HepG2 (cell line): ENCODE measurements around the gene ST6GALNAC6. TPM values are rescaled to one million over a fixed set of nuclear protein-coding genes. Genes with fewer than 3 reads are reported as not detected.
A peak's percentile ranks its signal among the peaks of the same experiment; 100 is the strongest.

Experiments used
- SIN3A ChIP-seq: IDR thresholded peaks from 2 replicates; pipeline ENCODE4 v1.6.1; 2011; ENCODE audit warnings: low read depth, mild to moderate bottlenecking, control low read depth, low read length, borderline replicate concordance
- polyA plus RNA-seq, 8 experiments: library from polyadenylated mRNA; depleted of rRNA in 3 of 8; stranded (reverse) in 7 of 8; unstranded in 1 of 8; fragments of >200 nt; fragmentation: Illumina TruSeq in 4 of 8; extraction: Trizol in 4 of 8; gene quantifications; 2 replicates each; pipeline versions ENCODE4 v1.2.1 to v1.2.3, GENCODE V29; 2011 to 2016; ENCODE audit warnings: low read depth in 4 of 8, missing spikeins in 1 of 8, mixed read lengths in 1 of 8; ENCODE audit not compliant: insufficient read depth in 1 of 8
- total RNA-seq, 5 experiments: library from RNA; depleted of rRNA; stranded (reverse); fragments of >200 nt; fragmentation: Illumina TruSeq; extraction: Trizol; gene quantifications; 2 replicates each; pipeline ENCODE4 v1.2.3, GENCODE V29; 2016; ENCODE audit warnings: low read depth in 1 of 5
- TF ChIP-seq, protein P1 (sequence below): sonication (generic); formaldehyde crosslinking; IDR thresholded peaks from 2 replicates; pipeline ENCODE4 v1.5.1; 2020; ENCODE audit warnings: mild to moderate bottlenecking, missing genetic modification reagents, moderate library complexity
- TF ChIP-seq, protein P2 (sequence below): sonication (generic); formaldehyde crosslinking; IDR thresholded peaks from 2 replicates; pipeline ENCODE4 v1.4.0; 2020; ENCODE audit warnings: mild to moderate bottlenecking, missing genetic modification reagents

The ST6GALNAC6 gene
- total and polyA plus RNA-seq, 2 of the 13 experiments (the other 11 are each of a cell fraction or from before 2014, with no cell fraction given), result 18.5 to 65.4 TPM

DNA sequence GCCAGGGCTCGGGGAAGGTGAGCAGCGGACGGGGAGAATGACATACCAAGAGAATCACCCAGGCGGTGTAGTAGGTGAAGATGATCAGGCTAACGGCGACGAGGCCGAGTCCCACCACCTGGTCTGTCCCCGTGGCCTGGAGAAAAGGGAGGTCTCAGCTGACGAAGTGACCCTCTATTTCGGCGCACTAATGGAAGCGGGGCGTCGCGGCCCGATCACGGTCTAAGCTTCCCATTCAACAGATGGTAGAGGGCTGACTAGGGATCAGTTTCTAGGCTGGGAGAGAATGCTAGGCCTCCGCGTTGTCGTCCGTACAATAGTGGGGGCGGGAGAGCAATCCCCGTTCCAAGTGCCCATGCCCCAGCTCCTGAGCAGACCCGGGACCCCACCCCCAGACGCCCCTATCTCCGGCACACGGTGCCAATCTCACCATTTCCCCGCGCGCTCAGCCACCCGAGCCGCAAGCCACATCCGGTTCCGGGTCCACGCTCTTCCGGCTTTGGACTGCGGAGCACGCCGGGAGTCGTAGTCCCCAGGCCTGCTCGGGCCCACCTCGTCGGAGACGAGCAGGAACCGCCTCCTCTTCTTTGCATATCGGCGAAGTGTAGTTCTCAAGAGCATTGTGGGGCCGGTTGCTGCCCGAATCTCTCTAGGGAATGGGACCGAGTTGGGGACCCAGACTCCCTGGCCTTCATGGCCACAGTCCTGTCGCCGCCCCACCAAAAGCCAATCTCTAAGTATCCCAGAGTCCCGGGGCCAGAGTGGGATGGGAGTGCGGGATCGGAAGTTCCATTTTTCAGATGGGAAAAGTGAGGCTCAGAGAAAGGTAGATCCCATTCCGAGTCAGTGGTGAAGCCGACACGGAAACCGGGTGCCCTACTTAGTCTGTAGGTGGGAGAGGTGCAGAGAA, 38.2 kb upstream of the ST6GALNAC6 start, which contains the start of gene DPM2 (continued):
- TF ChIP-seq SIN3A, result peak; percentile 71; the same call in 1 of the 2 replicates
- TF ChIP-seq, protein P1, sequence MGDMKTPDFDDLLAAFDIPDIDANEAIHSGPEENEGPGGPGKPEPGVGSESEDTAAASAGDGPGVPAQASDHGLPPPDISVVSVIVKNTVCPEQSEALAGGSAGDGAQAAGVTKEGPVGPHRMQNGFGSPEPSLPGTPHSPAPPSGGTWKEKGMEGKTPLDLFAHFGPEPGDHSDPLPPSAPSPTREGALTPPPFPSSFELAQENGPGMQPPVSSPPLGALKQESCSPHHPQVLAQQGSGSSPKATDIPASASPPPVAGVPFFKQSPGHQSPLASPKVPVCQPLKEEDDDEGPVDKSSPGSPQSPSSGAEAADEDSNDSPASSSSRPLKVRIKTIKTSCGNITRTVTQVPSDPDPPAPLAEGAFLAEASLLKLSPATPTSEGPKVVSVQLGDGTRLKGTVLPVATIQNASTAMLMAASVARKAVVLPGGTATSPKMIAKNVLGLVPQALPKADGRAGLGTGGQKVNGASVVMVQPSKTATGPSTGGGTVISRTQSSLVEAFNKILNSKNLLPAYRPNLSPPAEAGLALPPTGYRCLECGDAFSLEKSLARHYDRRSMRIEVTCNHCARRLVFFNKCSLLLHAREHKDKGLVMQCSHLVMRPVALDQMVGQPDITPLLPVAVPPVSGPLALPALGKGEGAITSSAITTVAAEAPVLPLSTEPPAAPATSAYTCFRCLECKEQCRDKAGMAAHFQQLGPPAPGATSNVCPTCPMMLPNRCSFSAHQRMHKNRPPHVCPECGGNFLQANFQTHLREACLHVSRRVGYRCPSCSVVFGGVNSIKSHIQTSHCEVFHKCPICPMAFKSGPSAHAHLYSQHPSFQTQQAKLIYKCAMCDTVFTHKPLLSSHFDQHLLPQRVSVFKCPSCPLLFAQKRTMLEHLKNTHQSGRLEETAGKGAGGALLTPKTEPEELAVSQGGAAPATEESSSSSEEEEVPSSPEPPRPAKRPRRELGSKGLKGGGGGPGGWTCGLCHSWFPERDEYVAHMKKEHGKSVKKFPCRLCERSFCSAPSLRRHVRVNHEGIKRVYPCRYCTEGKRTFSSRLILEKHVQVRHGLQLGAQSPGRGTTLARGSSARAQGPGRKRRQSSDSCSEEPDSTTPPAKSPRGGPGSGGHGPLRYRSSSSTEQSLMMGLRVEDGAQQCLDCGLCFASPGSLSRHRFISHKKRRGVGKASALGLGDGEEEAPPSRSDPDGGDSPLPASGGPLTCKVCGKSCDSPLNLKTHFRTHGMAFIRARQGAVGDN (CRISPR knock-in tag), result peak; percentile 89
- TF ChIP-seq, protein P2, sequence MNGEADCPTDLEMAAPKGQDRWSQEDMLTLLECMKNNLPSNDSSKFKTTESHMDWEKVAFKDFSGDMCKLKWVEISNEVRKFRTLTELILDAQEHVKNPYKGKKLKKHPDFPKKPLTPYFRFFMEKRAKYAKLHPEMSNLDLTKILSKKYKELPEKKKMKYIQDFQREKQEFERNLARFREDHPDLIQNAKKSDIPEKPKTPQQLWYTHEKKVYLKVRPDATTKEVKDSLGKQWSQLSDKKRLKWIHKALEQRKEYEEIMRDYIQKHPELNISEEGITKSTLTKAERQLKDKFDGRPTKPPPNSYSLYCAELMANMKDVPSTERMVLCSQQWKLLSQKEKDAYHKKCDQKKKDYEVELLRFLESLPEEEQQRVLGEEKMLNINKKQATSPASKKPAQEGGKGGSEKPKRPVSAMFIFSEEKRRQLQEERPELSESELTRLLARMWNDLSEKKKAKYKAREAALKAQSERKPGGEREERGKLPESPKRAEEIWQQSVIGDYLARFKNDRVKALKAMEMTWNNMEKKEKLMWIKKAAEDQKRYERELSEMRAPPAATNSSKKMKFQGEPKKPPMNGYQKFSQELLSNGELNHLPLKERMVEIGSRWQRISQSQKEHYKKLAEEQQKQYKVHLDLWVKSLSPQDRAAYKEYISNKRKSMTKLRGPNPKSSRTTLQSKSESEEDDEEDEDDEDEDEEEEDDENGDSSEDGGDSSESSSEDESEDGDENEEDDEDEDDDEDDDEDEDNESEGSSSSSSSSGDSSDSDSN (CRISPR knock-in tag), result peak; percentile 20; the same call in 1 of the 2 replicates
